HG02885 (cell line): ENCODE measurements around the gene ITIH5.
"Not testable (repeated sequence)": the region's sequence is repeated elsewhere in the genome, so short reads cannot be mapped to it uniquely, and the experiment has no call there.

Source experiments
- ATAC-seq: cut with Tn5 transposase; IDR thresholded peaks from one replicate; pipeline ENCODE4 v1.9.1; 2021; ENCODE audit warnings: mild to moderate bottlenecking; ENCODE audit not compliant: unreplicated experiment, poor library complexity

The ITIH5 gene

GRCh38 chr10:7689591-7689990, 22.8 kb upstream of the ITIH5 start:
- no peak for ATAC-seq

- peak; percentile 98 for ATAC-seq
Observed at GRCh38 chr10:7687228-7687907, 20.6 kb upstream of the ITIH5 start.

GRCh38 chr10:7686351-7687171, 19.8 kb upstream of the ITIH5 start:
- ATAC-seq = no peak

GRCh38 chr10:7680078-7680477, 13.3 kb upstream of the ITIH5 start:
- ATAC-seq = not testable (repeated sequence)

GRCh38 chr10:7679256-7679655, 12.5 kb upstream of the ITIH5 start:
- ATAC-seq = no peak

GRCh38 chr10:7672341-7673134, 5.8 kb upstream of the ITIH5 start:
- ATAC-seq = no peak

GRCh38 chr10:7670157-7670556, 3.4 kb upstream of the ITIH5 start:
- no peak for ATAC-seq

GRCh38 chr10:7667262-7668141, 736 bp upstream of the ITIH5 start:
- ATAC-seq = no peak

GRCh38 chr10:7665767-7666166, 999 bp downstream of the ITIH5 start:
- ATAC-seq = no peak

GRCh38 chr10:7664707-7665106, 2.1 kb downstream of the ITIH5 start:
- ATAC-seq = no peak

- no peak for ATAC-seq
Observed at GRCh38 chr10:7662522-7662921, 4.2 kb downstream of the ITIH5 start.

GRCh38 chr10:7659560-7659959, 7.2 kb downstream of the ITIH5 start:
- ATAC-seq = no peak

GRCh38 chr10:7657552-7657951, 9.2 kb downstream of the ITIH5 start:
- no peak for ATAC-seq

- not testable (repeated sequence) for ATAC-seq
Observed at GRCh38 chr10:7657079-7657478, 9.7 kb downstream of the ITIH5 start.

- no peak for ATAC-seq
Observed at GRCh38 chr10:7651853-7652470, 14.8 kb downstream of the ITIH5 start.

GRCh38 chr10:7649673-7650300, 17.0 kb downstream of the ITIH5 start:
- ATAC-seq = no peak

GRCh38 chr10:7647062-7647664, 19.6 kb downstream of the ITIH5 start:
- no peak for ATAC-seq

- ATAC-seq = no peak
Observed at GRCh38 chr10:7642491-7643011, 24.2 kb downstream of the ITIH5 start.
